G401 (cell line): ENCODE measurements around the gene NDUFAF8. TPM values are rescaled to one million over a fixed set of nuclear protein-coding genes. Genes with fewer than 3 reads are reported as not detected.

Experiments
- DNase-seq: peaks from one replicate; pipeline ENCODE4 v3.0.0-alpha.2; 2015; ENCODE audit warnings: low spot score
- in situ Hi-C: cut with HindIII; loops from 2 replicates; pipeline ENCODE4 v1.10.0; 2016; ENCODE audit warnings: low sequenced_read_pairs, mixed read lengths
- total RNA-seq: library from RNA; depleted of rRNA; stranded (reverse); fragments of >200 nt; shearing (Covaris generic); gene quantifications from 2 replicates; pipeline ENCODE4 v1.2.3, GENCODE V29; 2014

Gene NDUFAF8
- total RNA-seq, 1 experiment from 2014 or later = 151 TPM

GRCh38 chr17:81199482-81199830, 39.7 kb upstream of the NDUFAF8 start:
- no peak for DNase-seq
- in situ Hi-C loops = no loop called here

GRCh38 chr17:81200201-81200600, 38.9 kb upstream of the NDUFAF8 start:
- in situ Hi-C loops = no loop called here
- DNase-seq = no peak

- in situ Hi-C loops = no loop called here
- peak; percentile 82 for DNase-seq
Observed at GRCh38 chr17:81200695-81201580, 38.2 kb upstream of the NDUFAF8 start.

- in situ Hi-C loops = no loop called here
- DNase-seq = no peak
Observed at GRCh38 chr17:81202318-81202717, 36.8 kb upstream of the NDUFAF8 start.

GRCh38 chr17:81203136-81203535, 36.0 kb upstream of the NDUFAF8 start:
- in situ Hi-C loops = no loop called here
- DNase-seq = no peak

- in situ Hi-C loops = no loop called here
- no peak for DNase-seq
Observed at GRCh38 chr17:81204578-81204977, 34.5 kb upstream of the NDUFAF8 start.

- no peak for DNase-seq
- in situ Hi-C loops = no loop called here
Observed at GRCh38 chr17:81206166-81206565, 33.0 kb upstream of the NDUFAF8 start.

GRCh38 chr17:81206657-81207056, 32.5 kb upstream of the NDUFAF8 start:
- no peak for DNase-seq
- in situ Hi-C loops = no loop called here

- DNase-seq = no peak
- in situ Hi-C loops = no loop called here
Observed at GRCh38 chr17:81207610-81208581, 31.2 kb upstream of the NDUFAF8 start.

GRCh38 chr17:81208651-81209050, 30.5 kb upstream of the NDUFAF8 start:
- in situ Hi-C loops = no loop called here
- DNase-seq = no peak

- in situ Hi-C loops = no loop called here
- no peak for DNase-seq
Observed at GRCh38 chr17:81209141-81209540, 30.0 kb upstream of the NDUFAF8 start.

- in situ Hi-C loops = no loop called here
- no peak for DNase-seq
Observed at GRCh38 chr17:81210466-81210865, 28.7 kb upstream of the NDUFAF8 start.

- no peak for DNase-seq
- in situ Hi-C loops = no loop called here
Observed at GRCh38 chr17:81210868-81211267, 28.2 kb upstream of the NDUFAF8 start.

GRCh38 chr17:81212365-81212764, 26.8 kb upstream of the NDUFAF8 start:
- in situ Hi-C loops = no loop called here
- DNase-seq = no peak

GRCh38 chr17:81213978-81214377, 25.1 kb upstream of the NDUFAF8 start:
- in situ Hi-C loops = no loop called here
- no peak for DNase-seq

GRCh38 chr17:81217491-81217890, 21.6 kb upstream of the NDUFAF8 start:
- in situ Hi-C loops = no loop called here
- no peak for DNase-seq

- DNase-seq = no peak
- in situ Hi-C loops = no loop called here
Observed at GRCh38 chr17:81218459-81218858, 20.7 kb upstream of the NDUFAF8 start.

- in situ Hi-C loops = no loop called here
Observed at GRCh38 chr17:81218991-81219390, 20.1 kb upstream of the NDUFAF8 start.

GRCh38 chr17:81219476-81220180, 19.5 kb upstream of the NDUFAF8 start:
- in situ Hi-C loops = no loop called here
- DNase-seq = no peak

More at GRCh38 chr17:81218991-81219390, 20.1 kb upstream of the NDUFAF8 start:
- DNase-seq = no peak
